ENCODE data around the gene GPC6.

Gene GPC6

DNA sequence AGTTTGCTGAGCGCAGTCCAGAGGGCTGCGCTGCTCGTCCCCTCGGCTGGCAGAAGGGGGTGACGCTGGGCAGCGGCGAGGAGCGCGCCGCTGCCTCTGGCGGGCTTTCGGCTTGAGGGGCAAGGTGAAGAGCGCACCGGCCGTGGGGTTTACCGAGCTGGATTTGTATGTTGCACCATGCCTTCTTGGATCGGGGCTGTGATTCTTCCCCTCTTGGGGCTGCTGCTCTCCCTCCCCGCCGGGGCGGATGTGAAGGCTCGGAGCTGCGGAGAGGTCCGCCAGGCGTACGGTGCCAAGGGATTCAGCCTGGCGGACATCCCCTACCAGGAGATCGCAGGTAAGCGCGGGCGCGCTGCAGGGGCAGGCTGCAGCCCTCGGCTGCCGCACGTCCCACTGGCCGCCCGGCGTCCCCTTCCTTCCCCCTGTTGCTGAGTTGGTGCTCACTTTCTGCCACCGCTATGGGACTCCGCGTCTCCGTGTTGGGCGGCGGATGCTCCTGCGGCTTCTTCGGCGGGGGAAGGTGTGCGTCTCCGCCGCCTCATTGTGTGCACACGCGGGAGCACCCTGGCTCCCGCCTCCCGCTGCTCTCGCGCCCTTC is 772 bp downstream of the GPC6 start:
- Histone ChIP-seq H3K36me3 (ENCODE audit: control insufficient read depth in 2 of 2, insufficient read depth in 1 of 2, low read length in 2 of 2) (no peaks in the 10 kb centered on the region), H3K4me1 (ENCODE audit: control insufficient read depth, insufficient read depth, low read length) (no peaks in the 10 kb centered on the region), H3K27ac (ENCODE audit: extremely low read depth, low read depth, low read length) (peak overlapping the region; percentile 79), H3K9me3 (ENCODE audit: control insufficient read depth, insufficient read depth, low read depth, low read length) (no peaks in the 10 kb centered on the region), H3K4me3 (ENCODE audit: low read depth, low read length) (peak overlapping the region; percentile 86)
- CTCF ChIA-PET = no interaction called here
- POLR2A ChIA-PET = no interaction called here
- TF ChIP-seq ZNF776 (tag by site-specific recombination; IDR thresholded peaks at IDR 0.05; ENCODE audit: borderline replicate concordance) = no peak
- no peak for TF ChIP-seq ZNF24 (tag by site-specific recombination; IDR thresholded peaks at IDR 0.05)
- TF ChIP-seq ZNF138 (tag by site-specific recombination; IDR thresholded peaks at IDR 0.05; ENCODE audit: borderline replicate concordance) = no peak
- TF ChIP-seq ZNF449 (tag by site-specific recombination; IDR thresholded peaks at IDR 0.05) = peak; percentile 29; the same call in 1 of the 2 replicates
- TF ChIP-seq, protein P1, sequence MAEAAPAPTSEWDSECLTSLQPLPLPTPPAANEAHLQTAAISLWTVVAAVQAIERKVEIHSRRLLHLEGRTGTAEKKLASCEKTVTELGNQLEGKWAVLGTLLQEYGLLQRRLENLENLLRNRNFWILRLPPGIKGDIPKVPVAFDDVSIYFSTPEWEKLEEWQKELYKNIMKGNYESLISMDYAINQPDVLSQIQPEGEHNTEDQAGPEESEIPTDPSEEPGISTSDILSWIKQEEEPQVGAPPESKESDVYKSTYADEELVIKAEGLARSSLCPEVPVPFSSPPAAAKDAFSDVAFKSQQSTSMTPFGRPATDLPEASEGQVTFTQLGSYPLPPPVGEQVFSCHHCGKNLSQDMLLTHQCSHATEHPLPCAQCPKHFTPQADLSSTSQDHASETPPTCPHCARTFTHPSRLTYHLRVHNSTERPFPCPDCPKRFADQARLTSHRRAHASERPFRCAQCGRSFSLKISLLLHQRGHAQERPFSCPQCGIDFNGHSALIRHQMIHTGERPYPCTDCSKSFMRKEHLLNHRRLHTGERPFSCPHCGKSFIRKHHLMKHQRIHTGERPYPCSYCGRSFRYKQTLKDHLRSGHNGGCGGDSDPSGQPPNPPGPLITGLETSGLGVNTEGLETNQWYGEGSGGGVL (tag by site-specific recombination; IDR thresholded peaks at IDR 0.05) = no peak
- no peak for TF ChIP-seq ZNF654 (tag by site-specific recombination; IDR thresholded peaks at IDR 0.05; ENCODE audit: low read depth)
- no peak for TF ChIP-seq ZNF580 (tag by site-specific recombination; IDR thresholded peaks at IDR 0.05)
- no peak for TF ChIP-seq ZNF558 (tag by site-specific recombination; IDR thresholded peaks at IDR 0.05)
- TF ChIP-seq ZBTB48 (tag by site-specific recombination; IDR thresholded peaks at IDR 0.05) = peak; percentile 40
- TF ChIP-seq, protein P2, sequence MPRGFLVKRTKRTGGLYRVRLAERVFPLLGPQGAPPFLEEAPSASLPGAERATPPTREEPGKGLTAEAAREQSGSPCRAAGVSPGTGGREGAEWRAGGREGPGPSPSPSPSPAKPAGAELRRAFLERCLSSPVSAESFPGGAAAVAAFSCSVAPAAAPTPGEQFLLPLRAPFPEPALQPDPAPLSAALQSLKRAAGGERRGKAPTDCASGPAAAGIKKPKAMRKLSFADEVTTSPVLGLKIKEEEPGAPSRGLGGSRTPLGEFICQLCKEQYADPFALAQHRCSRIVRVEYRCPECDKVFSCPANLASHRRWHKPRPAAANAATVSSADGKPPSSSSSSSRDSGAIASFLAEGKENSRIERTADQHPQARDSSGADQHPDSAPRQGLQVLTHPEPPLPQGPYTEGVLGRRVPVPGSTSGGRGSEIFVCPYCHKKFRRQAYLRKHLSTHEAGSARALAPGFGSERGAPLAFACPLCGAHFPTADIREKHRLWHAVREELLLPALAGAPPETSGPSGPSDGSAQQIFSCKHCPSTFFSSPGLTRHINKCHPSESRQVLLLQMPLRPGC (tag by site-specific recombination; IDR thresholded peaks at IDR 0.05) = no peak
- TF ChIP-seq ZNF19 (tag by site-specific recombination; IDR thresholded peaks at IDR 0.05; ENCODE audit: low read depth) = no peak
- no peak for TF ChIP-seq ZNF664 (tag by site-specific recombination; IDR thresholded peaks at IDR 0.05)
- TF ChIP-seq ZXDB (tag by site-specific recombination; IDR thresholded peaks at IDR 0.05) = peak; percentile 30; the same call in 1 of the 2 replicates
- no peak for TF ChIP-seq ZBTB1 (tag by site-specific recombination; IDR thresholded peaks at IDR 0.05)
- TF ChIP-seq, protein P3, sequence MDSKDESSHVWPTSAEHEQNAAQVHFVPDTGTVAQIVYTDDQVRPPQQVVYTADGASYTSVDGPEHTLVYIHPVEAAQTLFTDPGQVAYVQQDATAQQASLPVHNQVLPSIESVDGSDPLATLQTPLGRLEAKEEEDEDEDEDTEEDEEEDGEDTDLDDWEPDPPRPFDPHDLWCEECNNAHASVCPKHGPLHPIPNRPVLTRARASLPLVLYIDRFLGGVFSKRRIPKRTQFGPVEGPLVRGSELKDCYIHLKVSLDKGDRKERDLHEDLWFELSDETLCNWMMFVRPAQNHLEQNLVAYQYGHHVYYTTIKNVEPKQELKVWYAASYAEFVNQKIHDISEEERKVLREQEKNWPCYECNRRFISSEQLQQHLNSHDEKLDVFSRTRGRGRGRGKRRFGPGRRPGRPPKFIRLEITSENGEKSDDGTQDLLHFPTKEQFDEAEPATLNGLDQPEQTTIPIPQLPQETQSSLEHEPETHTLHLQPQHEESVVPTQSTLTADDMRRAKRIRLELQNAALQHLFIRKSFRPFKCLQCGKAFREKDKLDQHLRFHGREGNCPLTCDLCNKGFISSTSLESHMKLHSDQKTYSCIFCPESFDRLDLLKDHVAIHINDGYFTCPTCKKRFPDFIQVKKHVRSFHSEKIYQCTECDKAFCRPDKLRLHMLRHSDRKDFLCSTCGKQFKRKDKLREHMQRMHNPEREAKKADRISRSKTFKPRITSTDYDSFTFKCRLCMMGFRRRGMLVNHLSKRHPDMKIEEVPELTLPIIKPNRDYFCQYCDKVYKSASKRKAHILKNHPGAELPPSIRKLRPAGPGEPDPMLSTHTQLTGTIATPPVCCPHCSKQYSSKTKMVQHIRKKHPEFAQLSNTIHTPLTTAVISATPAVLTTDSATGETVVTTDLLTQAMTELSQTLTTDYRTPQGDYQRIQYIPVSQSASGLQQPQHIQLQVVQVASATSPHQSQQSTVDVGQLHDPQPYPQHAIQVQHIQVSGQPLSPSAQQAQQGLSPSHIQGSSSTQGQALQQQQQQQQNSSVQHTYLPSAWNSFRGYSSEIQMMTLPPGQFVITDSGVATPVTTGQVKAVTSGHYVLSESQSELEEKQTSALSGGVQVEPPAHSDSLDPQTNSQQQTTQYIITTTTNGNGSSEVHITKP (tag by site-specific recombination; IDR thresholded peaks at IDR 0.05) = peak; percentile 59
- TF ChIP-seq MYNN (tag by site-specific recombination; IDR thresholded peaks at IDR 0.05; ENCODE audit: borderline replicate concordance) = no peak
- no peak for TF ChIP-seq ZNF341 (tag by site-specific recombination; IDR thresholded peaks at IDR 0.05; ENCODE audit: low read depth)
- no peak for TF ChIP-seq ZNF704 (tag by site-specific recombination; IDR thresholded peaks at IDR 0.05)
- TF ChIP-seq, protein P4, sequence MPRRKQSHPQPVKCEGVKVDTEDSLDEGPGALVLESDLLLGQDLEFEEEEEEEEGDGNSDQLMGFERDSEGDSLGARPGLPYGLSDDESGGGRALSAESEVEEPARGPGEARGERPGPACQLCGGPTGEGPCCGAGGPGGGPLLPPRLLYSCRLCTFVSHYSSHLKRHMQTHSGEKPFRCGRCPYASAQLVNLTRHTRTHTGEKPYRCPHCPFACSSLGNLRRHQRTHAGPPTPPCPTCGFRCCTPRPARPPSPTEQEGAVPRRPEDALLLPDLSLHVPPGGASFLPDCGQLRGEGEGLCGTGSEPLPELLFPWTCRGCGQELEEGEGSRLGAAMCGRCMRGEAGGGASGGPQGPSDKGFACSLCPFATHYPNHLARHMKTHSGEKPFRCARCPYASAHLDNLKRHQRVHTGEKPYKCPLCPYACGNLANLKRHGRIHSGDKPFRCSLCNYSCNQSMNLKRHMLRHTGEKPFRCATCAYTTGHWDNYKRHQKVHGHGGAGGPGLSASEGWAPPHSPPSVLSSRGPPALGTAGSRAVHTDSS (tag by site-specific recombination; IDR thresholded peaks at IDR 0.05) = no peak
- no peak for TF ChIP-seq YY1 (tag by site-specific recombination; IDR thresholded peaks at IDR 0.05)
- peak; percentile 61 for TF ChIP-seq ZIC2 (tag by site-specific recombination; IDR thresholded peaks at IDR 0.05)
- TF ChIP-seq ZNF121 (tag by site-specific recombination; IDR thresholded peaks at IDR 0.05) = no peak
- TF ChIP-seq, protein P5, sequence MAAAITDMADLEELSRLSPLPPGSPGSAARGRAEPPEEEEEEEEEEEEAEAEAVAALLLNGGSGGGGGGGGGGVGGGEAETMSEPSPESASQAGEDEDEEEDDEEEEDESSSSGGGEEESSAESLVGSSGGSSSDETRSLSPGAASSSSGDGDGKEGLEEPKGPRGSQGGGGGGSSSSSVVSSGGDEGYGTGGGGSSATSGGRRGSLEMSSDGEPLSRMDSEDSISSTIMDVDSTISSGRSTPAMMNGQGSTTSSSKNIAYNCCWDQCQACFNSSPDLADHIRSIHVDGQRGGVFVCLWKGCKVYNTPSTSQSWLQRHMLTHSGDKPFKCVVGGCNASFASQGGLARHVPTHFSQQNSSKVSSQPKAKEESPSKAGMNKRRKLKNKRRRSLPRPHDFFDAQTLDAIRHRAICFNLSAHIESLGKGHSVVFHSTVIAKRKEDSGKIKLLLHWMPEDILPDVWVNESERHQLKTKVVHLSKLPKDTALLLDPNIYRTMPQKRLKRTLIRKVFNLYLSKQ (tag by site-specific recombination; IDR thresholded peaks at IDR 0.05; ENCODE audit: borderline replicate concordance) = no peak
- TF ChIP-seq SP7 (tag by site-specific recombination; IDR thresholded peaks at IDR 0.05) = 0 out of 2 replicates have a peak, but pooled peaks have one; percentile 16
- no peak for TF ChIP-seq ZNF621 (tag by site-specific recombination; IDR thresholded peaks at IDR 0.05)
